Measurements from ENCODE around the gene SSH2.
"Not testable (repeated sequence)": the region's sequence is repeated elsewhere in the genome, so short reads cannot be mapped to it uniquely, and the experiment has no call there.

SSH2 gene

GRCh38 chr17:29929006-29929532, 959 bp downstream of the SSH2 start:
- peak in 1 of 2 donors; percentile 7 for DNase-seq (ENCODE audit: low read depth in 2 of 2)

GRCh38 chr17:29927546-29927945, 2.5 kb downstream of the SSH2 start:
- no peak for DNase-seq (ENCODE audit: low read depth in 2 of 2)

- no peak for DNase-seq (ENCODE audit: low read depth in 2 of 2)
These were observed 5.2 kb downstream of the SSH2 start for GRCh38 chr17:29924786-29925185.

- DNase-seq (ENCODE audit: low read depth in 2 of 2): no peak
These were observed 10.8 kb downstream of the SSH2 start for GRCh38 chr17:29918922-29919856.

GRCh38 chr17:29918016-29918415, 12.0 kb downstream of the SSH2 start:
- DNase-seq (ENCODE audit: low read depth in 2 of 2): no peak

- no peak for DNase-seq (ENCODE audit: low read depth in 2 of 2)
These were observed 15.1 kb downstream of the SSH2 start for GRCh38 chr17:29914819-29915537.

- DNase-seq (ENCODE audit: low read depth in 2 of 2): no peak
These were observed 18.3 kb downstream of the SSH2 start for GRCh38 chr17:29911641-29912177.

GRCh38 chr17:29909236-29910003, 20.6 kb downstream of the SSH2 start:
- no peak for DNase-seq (ENCODE audit: low read depth in 2 of 2)

- no peak for DNase-seq (ENCODE audit: low read depth in 2 of 2)
These were observed 23.1 kb downstream of the SSH2 start for GRCh38 chr17:29906969-29907368.

- no peak for DNase-seq (ENCODE audit: low read depth in 2 of 2)
These were observed 24.2 kb downstream of the SSH2 start for GRCh38 chr17:29905879-29906167.

GRCh38 chr17:29905086-29905878, 24.7 kb downstream of the SSH2 start:
- no peak for DNase-seq (ENCODE audit: low read depth in 2 of 2)

- no peak for DNase-seq (ENCODE audit: low read depth in 2 of 2)
These were observed 26.6 kb downstream of the SSH2 start for GRCh38 chr17:29903471-29903870.

- DNase-seq (ENCODE audit: low read depth in 2 of 2): not testable (repeated sequence)
These were observed 32.9 kb downstream of the SSH2 start for GRCh38 chr17:29897136-29897535.

- no peak for DNase-seq (ENCODE audit: low read depth in 2 of 2)
These were observed 37.8 kb downstream of the SSH2 start for GRCh38 chr17:29892201-29892600.

GRCh38 chr17:29891131-29891530, 38.9 kb downstream of the SSH2 start:
- DNase-seq (ENCODE audit: low read depth in 2 of 2): no peak

GRCh38 chr17:29885031-29885640, 44.9 kb downstream of the SSH2 start:
- no peak for DNase-seq (ENCODE audit: low read depth in 2 of 2)

- DNase-seq (ENCODE audit: low read depth in 2 of 2): no peak
These were observed 46.5 kb downstream of the SSH2 start for GRCh38 chr17:29883497-29883896.

- no peak for DNase-seq (ENCODE audit: low read depth in 2 of 2)
These were observed 48.8 kb downstream of the SSH2 start for GRCh38 chr17:29881256-29881655.

GRCh38 chr17:29880031-29880430, 50.0 kb downstream of the SSH2 start:
- DNase-seq (ENCODE audit: low read depth in 2 of 2): no peak

GRCh38 chr17:29874931-29875596, 55.0 kb downstream of the SSH2 start:
- DNase-seq (ENCODE audit: low read depth in 2 of 2): no peak

Data from stimulated activated CD4-positive, alpha-beta T cell treated with anti-CD3 and anti-CD28 coated beads, Interleukin-15, amount 100 ng/mL, for 48 hours (primary cell).